Measurements from ENCODE around the gene HMCN1. TPM values are rescaled to one million over a fixed set of nuclear protein-coding genes. Genes with fewer than 3 reads are reported as not detected.

HMCN1 gene
- total RNA-seq, 2 donors from 2014 or later = 6.5 to 7.4 TPM

- Histone ChIP-seq H3K4me3 (ENCODE audit: low read length) (no peak overlapping the region), H3K27ac (ENCODE audit: low read depth, low read length) (no peak overlapping the region), H3K36me3 (ENCODE audit: control insufficient read depth, insufficient read depth, low read length) (no peaks in the 10 kb centered on the region), H3K4me1 (ENCODE audit: control insufficient read depth, insufficient read depth, low read length) (no peaks in the 10 kb centered on the region), H3K9me3 (ENCODE audit: control insufficient read depth, low read length) (no peaks in the 10 kb centered on the region), H3K9ac (ENCODE audit: extremely low read depth, low read length, poor library complexity, severe bottlenecking) (no peak overlapping the region), H3K27me3 (ENCODE audit: control insufficient read depth, insufficient read depth, low read length, poor library complexity, severe bottlenecking) (no peaks in the 10 kb centered on the region)
- no peak for DNase-seq
- WGBS, 2 experiments (ENCODE audit: insufficient coverage in 1 of 2, insufficient read length in 1 of 2) = 81 to 100% methylated on average over 1 to 3 of the region's 3 CpGs
- Mint-ChIP-seq H3K27ac (no peak overlapping the region), H3K9me3 (no peaks in the 10 kb centered on the region), H3K4me1 (no peaks in the 10 kb centered on the region), H3K4me3 (no peak overlapping the region), H3K36me3 (ENCODE audit: low read depth) (peaks cover 6% of the 10 kb centered on the region), H3K27me3 (ENCODE audit: insufficient read depth) (no peaks in the 10 kb centered on the region)
- no peak for TF ChIP-seq CTCF (conservative IDR thresholded peaks at IDR 0.05)
These were observed 405.5 kb downstream of the HMCN1 start for GRCh38 chr1:186139701-186140100.

GRCh38 chr1:186142159-186142558 lies 408.0 kb downstream of the HMCN1 start:
- H3K4me1 Mint-ChIP-seq = no peaks in the 10 kb centered on the region
- Histone ChIP-seq H3K4me3 (ENCODE audit: low read length) (no peak overlapping the region), H3K4me1 (ENCODE audit: control insufficient read depth, insufficient read depth, low read length) (no peaks in the 10 kb centered on the region), H3K27ac (ENCODE audit: low read depth, low read length) (no peak overlapping the region), H3K9ac (ENCODE audit: extremely low read depth, low read length, poor library complexity, severe bottlenecking) (no peak overlapping the region), H3K36me3 (ENCODE audit: control insufficient read depth, insufficient read depth, low read length) (no peaks in the 10 kb centered on the region), H3K27me3 (ENCODE audit: control insufficient read depth, insufficient read depth, low read length, poor library complexity, severe bottlenecking) (no peaks in the 10 kb centered on the region), H3K9me3 (ENCODE audit: control insufficient read depth, low read length) (no peaks in the 10 kb centered on the region)
- WGBS, 2 experiments (ENCODE audit: insufficient coverage in 1 of 2, insufficient read length in 1 of 2) = 94% methylated on average over 1 of the region's 1 CpG; no CpG with 5 or more reads in 1 of the 2 experiments
- no peak for DNase-seq
- H3K36me3 Mint-ChIP-seq (ENCODE audit: low read depth) = peaks cover 9% of the 10 kb centered on the region
- H3K27me3 Mint-ChIP-seq (ENCODE audit: insufficient read depth) = no peaks in the 10 kb centered on the region
- no peak overlapping the region for H3K27ac Mint-ChIP-seq
- no peak overlapping the region for H3K4me3 Mint-ChIP-seq
- no peak for TF ChIP-seq CTCF (conservative IDR thresholded peaks at IDR 0.05)
- H3K9me3 Mint-ChIP-seq = no peaks in the 10 kb centered on the region

GRCh38 chr1:186142916-186143315 lies 408.7 kb downstream of the HMCN1 start:
- peaks cover 9% of the 10 kb centered on the region for H3K36me3 Mint-ChIP-seq (ENCODE audit: low read depth)
- DNase-seq = no peak
- Histone ChIP-seq H3K27me3 (ENCODE audit: control insufficient read depth, insufficient read depth, low read length, poor library complexity, severe bottlenecking) (no peaks in the 10 kb centered on the region), H3K9ac (ENCODE audit: extremely low read depth, low read length, poor library complexity, severe bottlenecking) (no peak overlapping the region), H3K4me3 (ENCODE audit: low read length) (no peak overlapping the region), H3K27ac (ENCODE audit: low read depth, low read length) (no peak overlapping the region), H3K4me1 (ENCODE audit: control insufficient read depth, insufficient read depth, low read length) (no peaks in the 10 kb centered on the region), H3K36me3 (ENCODE audit: control insufficient read depth, insufficient read depth, low read length) (no peaks in the 10 kb centered on the region), H3K9me3 (ENCODE audit: control insufficient read depth, low read length) (no peaks in the 10 kb centered on the region)
- TF ChIP-seq CTCF (conservative IDR thresholded peaks at IDR 0.05) = no peak
- H3K27ac Mint-ChIP-seq = no peak overlapping the region
- H3K4me3 Mint-ChIP-seq = no peak overlapping the region
- no peaks in the 10 kb centered on the region for H3K27me3 Mint-ChIP-seq (ENCODE audit: insufficient read depth)
- no peaks in the 10 kb centered on the region for H3K4me1 Mint-ChIP-seq
- no peaks in the 10 kb centered on the region for H3K9me3 Mint-ChIP-seq

All from endodermal cell (in vitro differentiated cells).